ENCODE measurements around the gene RNF215.

DNA sequence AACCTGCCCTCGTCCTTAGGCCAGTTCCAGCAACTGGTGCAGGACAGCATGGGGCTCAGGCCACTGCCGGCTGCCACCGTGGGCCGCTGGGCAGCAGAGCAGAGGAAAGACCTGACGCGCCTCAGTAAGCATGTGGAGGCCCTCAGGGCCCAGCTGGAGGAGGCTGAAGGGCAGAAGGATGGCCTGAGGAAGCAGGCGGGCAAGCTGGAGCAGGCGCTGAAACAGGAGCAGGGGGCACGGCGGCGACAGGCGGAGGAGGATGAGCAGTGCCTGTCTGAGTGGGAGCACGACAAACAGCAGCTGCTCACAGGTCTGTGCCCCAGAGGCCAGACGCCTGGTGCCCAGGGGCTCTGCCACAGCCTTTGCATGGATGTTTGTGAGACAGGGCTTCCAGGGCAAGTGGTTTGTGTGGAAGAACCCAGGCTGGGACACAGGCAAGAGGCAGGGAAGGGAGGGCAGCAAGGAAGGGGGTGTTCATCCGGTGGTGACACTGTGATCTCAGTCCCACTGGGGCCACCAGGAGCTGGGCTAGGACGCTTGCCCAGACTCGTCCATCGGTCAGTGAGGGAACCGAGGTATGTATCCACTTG is 16.5 kb downstream of the RNF215 start:
- TF ChIP-seq, protein P1, sequence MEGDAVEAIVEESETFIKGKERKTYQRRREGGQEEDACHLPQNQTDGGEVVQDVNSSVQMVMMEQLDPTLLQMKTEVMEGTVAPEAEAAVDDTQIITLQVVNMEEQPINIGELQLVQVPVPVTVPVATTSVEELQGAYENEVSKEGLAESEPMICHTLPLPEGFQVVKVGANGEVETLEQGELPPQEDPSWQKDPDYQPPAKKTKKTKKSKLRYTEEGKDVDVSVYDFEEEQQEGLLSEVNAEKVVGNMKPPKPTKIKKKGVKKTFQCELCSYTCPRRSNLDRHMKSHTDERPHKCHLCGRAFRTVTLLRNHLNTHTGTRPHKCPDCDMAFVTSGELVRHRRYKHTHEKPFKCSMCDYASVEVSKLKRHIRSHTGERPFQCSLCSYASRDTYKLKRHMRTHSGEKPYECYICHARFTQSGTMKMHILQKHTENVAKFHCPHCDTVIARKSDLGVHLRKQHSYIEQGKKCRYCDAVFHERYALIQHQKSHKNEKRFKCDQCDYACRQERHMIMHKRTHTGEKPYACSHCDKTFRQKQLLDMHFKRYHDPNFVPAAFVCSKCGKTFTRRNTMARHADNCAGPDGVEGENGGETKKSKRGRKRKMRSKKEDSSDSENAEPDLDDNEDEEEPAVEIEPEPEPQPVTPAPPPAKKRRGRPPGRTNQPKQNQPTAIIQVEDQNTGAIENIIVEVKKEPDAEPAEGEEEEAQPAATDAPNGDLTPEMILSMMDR (IDR thresholded peaks at IDR 0.05; ENCODE audit: insufficient read depth, low read length, poor library complexity, severe bottlenecking): no peak
- no peak for TF ChIP-seq EZH2phosphoT487 (conservative IDR thresholded peaks at IDR 0.05; ENCODE audit: low read length)

Measured in SU-DHL-6 (cell line).